DOHH2 (cell line): ENCODE data around the gene IL25.

ENCODE experiments used
- CTCF ChIP-seq: fragments of 200-600 bp; sonication (generic); IDR thresholded peaks from one replicate; pipeline ENCODE4 v1.5.1; 2014; ENCODE audit warnings: antibody characterized with exemption, mild to moderate bottlenecking, low read depth, low read length; ENCODE audit not compliant: poor library complexity, severe bottlenecking
- EZH2phosphoT487 ChIP-seq: fragments of 200-600 bp; sonication (generic); IDR thresholded peaks from 2 replicates; pipeline ENCODE4 v1.6.1; 2017; ENCODE audit warnings: borderline replicate concordance, mild to moderate bottlenecking, antibody characterized with exemption, low read length, moderate library complexity, mixed read lengths

DNA sequence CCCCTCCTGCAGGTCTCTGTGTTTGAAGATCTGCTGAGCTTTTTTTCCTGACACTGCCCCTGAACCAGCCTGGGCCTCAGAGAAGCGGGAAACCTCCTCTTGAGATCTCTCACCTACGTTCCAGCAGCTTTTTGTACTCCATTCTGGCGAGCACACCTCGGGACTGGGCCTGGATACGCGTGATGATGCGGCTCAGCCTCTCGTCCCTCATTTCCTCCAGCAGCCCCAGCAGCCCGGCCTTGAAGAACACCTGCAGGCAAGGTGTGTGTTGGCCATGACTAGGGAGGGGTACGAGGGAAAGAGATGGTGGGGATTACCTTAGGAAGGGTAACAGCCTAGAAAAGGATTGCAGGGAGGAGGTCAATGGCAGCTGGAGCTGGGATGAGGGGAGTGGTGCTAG is 52.6 kb downstream of the IL25 start:
- TF ChIP-seq CTCF (no peak), EZH2phosphoT487 (no peak)
